LNCAP (cell line): ENCODE results near the gene SLC15A1.

Source experiments
- TF ChIP-seq, protein P1 (sequence below): fragments of 450-650 bp; IDR thresholded peaks from 2 replicates; pipeline ENCODE4 v1.5.1; 2017; ENCODE audit warnings: mild to moderate bottlenecking

Gene SLC15A1

GRCh38 chr13:98743377-98743776 is 9.1 kb downstream of the SLC15A1 start:
- TF ChIP-seq, protein P1, sequence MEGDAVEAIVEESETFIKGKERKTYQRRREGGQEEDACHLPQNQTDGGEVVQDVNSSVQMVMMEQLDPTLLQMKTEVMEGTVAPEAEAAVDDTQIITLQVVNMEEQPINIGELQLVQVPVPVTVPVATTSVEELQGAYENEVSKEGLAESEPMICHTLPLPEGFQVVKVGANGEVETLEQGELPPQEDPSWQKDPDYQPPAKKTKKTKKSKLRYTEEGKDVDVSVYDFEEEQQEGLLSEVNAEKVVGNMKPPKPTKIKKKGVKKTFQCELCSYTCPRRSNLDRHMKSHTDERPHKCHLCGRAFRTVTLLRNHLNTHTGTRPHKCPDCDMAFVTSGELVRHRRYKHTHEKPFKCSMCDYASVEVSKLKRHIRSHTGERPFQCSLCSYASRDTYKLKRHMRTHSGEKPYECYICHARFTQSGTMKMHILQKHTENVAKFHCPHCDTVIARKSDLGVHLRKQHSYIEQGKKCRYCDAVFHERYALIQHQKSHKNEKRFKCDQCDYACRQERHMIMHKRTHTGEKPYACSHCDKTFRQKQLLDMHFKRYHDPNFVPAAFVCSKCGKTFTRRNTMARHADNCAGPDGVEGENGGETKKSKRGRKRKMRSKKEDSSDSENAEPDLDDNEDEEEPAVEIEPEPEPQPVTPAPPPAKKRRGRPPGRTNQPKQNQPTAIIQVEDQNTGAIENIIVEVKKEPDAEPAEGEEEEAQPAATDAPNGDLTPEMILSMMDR, result no peak

GRCh38 chr13:98742961-98743360 is 9.5 kb downstream of the SLC15A1 start:
- TF ChIP-seq, protein P1, result no peak

- TF ChIP-seq, protein P1, result no peak
Observed at GRCh38 chr13:98741741-98742435, 10.6 kb downstream of the SLC15A1 start.

- TF ChIP-seq, protein P1, result no peak
Observed at GRCh38 chr13:98740131-98740530, 12.3 kb downstream of the SLC15A1 start.

GRCh38 chr13:98738993-98739392 is 13.5 kb downstream of the SLC15A1 start:
- TF ChIP-seq, protein P1, result no peak

DNA sequence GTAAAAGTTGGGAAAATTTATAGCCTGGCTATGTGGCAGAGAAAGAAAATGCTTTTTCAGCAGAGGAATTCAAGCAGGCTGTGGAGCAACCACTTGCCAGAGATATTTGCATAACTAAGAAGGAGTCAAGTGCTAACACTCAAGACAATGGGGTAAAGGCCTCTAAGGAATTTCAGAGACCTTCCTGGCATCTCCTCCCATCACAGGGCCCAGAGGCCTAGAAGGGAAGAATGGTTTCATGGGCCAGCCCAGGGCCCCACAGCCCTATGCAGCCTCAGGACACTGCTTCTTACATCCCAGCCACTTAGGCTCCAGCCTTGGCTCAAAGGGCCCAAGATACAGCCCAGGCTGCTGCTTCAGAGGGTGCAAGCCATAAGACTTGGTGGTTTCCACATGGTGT is 14.3 kb downstream of the SLC15A1 start:
- TF ChIP-seq, protein P1, result no peak

GRCh38 chr13:98731925-98732324 is 20.5 kb downstream of the SLC15A1 start:
- TF ChIP-seq, protein P1, result no peak

GRCh38 chr13:98731038-98731437 is 21.4 kb downstream of the SLC15A1 start:
- TF ChIP-seq, protein P1, result no peak
